ENCODE measurements around the gene DNAH17.
A peak's percentile ranks its signal among the peaks of the same experiment; 100 is the strongest.
"Not testable (repeated sequence)": the region's sequence is repeated elsewhere in the genome, so short reads cannot be mapped to it uniquely, and the experiment has no call there.

The DNAH17 gene

GRCh38 chr17:78514521-78514920 lies 62.7 kb downstream of the DNAH17 start:
- no peak for DNase-seq

DNA sequence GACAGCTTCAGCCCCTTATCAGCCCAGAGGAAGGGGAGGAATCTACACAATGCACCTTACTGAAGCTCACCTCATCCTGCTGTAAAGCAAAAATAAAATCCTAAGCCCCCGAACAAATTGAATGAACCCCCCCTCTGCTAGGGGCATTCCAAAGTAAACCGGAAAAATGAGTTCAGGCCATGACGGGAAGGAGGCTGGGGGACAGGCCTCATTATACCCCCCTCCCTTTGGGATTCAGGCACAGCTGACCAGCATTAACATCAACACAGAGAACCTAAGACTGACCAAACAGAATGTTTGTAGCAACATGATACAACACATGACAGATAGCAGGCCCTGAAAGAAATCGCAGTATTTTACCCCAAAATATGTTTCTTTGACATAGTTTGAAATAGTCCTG lies 64.2 kb downstream of the DNAH17 start:
- no peak for DNase-seq

GRCh38 chr17:78510141-78511075 lies 66.8 kb downstream of the DNAH17 start:
- DNase-seq: no peak

- no peak for DNase-seq
Observed at GRCh38 chr17:78507526-78507925, 69.7 kb downstream of the DNAH17 start.

GRCh38 chr17:78506454-78507309 lies 70.5 kb downstream of the DNAH17 start:
- no peak for DNase-seq

DNA sequence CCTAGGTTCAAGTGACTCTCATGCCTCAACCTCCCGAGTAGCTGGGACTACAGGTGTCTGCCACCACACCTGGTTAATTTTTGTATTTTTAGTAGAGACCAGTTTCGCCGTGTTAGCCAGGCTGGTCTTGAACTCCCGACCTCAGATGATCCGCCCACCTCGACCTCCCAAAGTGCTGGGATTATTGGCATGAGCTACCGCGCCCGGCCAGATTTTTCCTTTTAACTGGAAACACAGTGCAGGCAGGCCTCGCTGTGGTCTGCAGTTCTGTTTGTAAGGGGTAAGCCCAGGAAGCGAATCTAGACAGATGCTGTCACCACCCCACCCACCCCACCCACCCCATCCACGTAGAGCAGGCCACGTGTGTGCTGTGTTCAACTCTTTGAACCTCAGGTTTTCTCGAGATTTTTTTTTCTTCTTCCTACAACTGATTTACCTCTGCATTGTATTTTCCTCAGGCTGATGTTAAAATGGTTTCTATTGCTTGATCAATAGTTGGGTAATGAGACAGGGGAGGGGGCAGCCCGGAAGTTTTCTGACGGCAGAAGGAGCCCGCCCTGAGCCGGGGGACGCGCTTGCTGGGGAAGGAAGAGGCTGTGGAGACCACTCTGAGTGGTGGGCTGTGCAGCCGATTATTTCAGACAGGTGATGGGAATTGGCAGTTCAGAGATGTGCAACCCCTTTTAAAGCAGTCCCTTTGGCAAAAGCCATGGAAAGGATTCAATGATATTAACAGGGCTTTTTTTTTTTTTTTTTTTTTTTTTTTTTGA lies 72.9 kb downstream of the DNAH17 start:
- DNase-seq: no peak

- DNase-seq: not testable (repeated sequence)
Observed at GRCh38 chr17:78503388-78503787, 73.8 kb downstream of the DNAH17 start.

- DNase-seq: no peak
Observed at GRCh38 chr17:78502611-78503148, 74.5 kb downstream of the DNAH17 start.

- DNase-seq: no peak
Observed at GRCh38 chr17:78501241-78502036, 75.8 kb downstream of the DNAH17 start.

- no peak for DNase-seq
Observed at GRCh38 chr17:78500806-78501205, 76.4 kb downstream of the DNAH17 start.

GRCh38 chr17:78499715-78500540 lies 77.3 kb downstream of the DNAH17 start:
- no peak for DNase-seq

- DNase-seq: no peak
Observed at GRCh38 chr17:78498848-78499247, 78.3 kb downstream of the DNAH17 start.

GRCh38 chr17:78497115-78497540 lies 80.1 kb downstream of the DNAH17 start:
- peak; percentile 64 for DNase-seq

DNA sequence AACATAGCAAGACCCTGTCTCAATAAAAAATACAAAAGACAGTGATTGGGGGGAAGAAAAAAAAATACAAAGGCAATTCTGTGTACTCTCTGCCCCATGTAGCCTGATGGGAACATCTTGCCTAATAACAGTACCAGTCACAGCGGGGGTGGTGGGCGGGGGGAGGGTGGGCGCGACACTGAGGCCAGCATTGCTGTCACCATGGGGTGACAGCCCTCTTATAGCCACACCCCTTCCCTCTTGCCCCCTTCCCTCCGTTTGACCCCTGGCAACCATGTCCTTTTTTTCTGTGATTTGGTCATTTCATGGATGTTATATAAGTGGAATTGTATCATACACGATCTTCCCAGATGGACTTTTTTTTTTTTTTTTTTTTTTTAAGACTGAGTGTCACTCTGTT lies 80.9 kb downstream of the DNAH17 start:
- no peak for DNase-seq

DNA sequence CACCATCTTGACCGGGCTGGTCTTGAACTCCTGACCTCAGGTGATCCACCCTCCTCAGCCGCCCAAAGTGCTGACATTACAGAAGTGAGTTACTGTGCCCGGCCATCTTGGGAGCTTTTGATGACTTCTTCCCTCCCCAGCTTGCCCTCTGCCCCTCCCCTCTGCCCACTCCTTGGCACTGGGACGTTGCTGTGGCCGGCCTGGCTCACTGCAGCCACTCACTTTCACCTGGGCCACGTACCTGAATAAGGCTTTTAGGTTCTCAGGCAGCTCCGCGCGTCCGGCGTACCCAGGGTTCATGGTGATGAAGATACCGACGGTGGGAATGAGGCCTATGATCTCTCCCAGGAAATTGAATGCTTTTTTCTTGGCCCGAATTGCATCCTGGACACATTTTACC lies 81.6 kb downstream of the DNAH17 start:
- DNase-seq: no peak

DNA sequence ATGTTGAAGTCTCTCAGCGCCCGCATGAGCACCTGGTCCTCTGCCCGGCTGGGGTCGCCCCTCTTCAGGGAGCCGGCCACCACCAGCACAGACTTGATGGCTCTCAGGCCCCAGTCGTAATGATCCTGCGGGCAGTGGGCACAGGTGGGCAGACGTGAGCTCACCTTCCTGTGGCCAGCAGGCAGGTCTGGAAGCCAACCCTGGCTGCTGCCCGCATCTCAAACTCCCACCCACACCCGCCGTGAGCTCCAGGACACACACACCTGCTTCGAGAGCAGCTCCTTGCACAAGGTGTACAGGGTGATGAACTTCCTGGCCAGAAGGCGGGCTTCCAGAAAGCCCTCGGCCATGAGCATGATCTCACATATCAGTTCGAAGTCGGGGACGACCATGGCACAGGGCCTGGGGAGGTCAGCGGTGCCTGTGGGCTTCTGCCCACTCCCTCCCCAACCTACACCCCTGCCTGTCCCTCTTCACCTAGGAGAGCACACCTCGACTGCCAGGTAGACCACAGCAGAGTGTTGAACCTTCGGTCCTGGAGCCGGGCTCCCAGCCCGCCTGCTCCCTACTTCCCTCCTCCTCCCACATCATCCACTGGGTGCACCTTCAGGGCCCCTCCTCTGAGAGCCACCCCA lies 82.4 kb downstream of the DNAH17 start:
- no peak for DNase-seq

DNA sequence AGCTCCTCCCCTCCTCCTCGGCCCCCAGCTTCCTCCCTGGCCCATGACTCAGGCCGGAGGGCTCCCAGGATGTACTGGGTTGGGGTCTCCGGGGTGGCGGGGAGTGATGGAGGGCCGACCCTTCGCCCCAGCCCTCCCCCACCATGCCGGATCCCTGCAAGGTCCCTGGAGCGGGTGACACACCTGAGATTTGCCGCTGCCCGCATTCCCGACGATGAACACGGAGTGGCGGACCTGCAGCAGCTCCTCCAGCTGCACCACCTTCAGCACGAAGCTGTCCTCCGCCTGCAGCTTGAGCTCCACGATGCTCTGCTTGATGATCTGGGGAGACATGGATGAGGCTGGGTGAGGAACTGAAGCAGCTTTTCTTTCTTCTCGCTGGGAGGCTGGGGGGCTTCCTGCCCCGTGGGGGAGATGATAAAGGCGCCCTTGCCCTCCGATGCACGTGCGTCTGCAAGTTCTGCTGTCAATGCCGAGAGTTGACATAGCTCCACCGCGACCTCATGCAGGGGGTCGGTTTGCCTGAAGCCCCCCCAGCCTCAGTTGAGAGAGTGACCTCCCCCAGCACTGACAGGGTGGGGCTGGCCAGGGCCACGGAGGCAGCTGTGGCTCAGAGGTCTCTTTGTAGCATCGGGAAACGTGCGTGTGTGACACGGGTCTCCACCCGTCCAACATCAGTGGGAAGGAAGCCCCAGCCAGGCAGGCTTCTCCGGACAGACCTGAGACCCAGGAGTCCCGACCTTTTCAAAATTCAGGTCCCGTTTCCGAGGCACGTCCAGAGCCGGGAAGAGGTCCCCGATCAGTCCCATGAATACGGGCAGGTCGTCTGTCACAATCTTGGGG lies 83.1 kb downstream of the DNAH17 start:
- no peak for DNase-seq

DNA sequence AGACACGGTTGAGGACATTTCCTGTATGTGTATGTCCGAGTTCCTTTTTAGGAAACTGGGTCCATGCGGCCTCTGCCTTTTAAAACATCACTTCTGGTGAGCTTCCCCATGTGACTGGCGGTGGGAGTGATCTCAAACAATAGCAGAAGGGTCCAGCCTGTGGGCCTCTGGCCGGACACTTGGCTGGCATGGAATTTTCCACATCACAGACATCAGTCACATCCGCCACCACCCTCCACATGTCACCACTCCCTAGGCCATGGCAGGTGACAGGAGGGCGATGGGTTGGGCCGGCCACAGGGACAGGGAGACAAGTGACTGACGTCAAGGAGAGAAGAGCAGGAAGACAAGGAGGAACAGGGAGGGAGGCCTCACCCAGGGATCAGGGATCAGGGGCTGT lies 83.7 kb downstream of the DNAH17 start:
- no peak for DNase-seq

DNA sequence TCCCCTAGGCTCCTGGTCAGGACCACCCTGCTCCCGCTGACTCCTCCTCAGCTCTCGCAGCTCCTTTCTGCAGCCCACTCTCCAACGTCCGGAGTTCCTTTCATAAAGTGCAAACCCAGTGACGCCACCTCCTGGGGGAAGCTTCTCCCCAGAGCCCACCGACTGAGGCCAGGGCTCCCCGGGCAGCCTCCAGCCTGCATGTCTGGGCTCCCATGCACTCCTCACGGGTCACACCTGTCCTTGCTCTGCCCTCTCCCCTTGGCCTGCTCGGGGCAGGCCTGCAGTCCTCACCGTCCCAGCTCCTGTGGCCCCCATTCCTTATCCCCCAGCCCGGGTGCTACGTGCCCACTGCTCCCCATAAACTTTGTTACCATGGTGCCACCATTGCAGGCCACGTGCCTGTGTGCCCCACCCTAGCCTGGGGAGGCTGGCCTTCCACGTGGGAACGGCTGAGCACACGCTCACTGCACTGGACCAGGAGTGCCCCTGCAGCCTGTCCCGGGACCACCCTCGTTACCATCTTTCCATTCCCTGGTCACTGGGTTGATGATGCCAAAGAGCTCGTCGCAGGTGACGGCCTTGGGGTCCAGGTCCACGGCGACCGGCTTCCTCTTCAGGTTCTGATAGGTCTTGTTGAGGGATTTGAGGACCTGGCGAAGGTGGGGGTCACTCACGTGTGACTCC lies 84.9 kb downstream of the DNAH17 start:
- DNase-seq: no peak

All from NCI-H2029 (cell line).